ENCODE results near the gene PTCH1.

Gene PTCH1

DNA sequence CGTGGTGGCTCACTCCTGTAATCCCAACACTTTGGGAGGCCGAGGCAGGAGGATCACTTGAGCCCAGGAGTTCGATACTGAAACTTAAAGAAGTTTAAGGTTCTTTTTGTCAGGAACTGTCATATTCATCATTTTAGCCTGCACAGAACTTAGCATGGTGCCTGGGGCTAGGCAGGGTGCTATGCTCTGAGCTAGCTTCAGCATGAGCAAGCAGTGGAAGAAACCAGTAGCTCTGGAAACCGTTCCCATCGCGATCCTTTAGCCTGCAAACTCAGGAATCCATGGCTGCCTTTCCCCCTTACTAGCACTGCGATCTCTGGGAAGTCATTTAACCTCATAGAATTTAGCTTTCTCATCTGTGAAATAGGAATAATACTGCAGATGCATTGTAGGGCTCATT lies 80.4 kb downstream of the PTCH1 start:
- no peak for DNase-seq

DNA sequence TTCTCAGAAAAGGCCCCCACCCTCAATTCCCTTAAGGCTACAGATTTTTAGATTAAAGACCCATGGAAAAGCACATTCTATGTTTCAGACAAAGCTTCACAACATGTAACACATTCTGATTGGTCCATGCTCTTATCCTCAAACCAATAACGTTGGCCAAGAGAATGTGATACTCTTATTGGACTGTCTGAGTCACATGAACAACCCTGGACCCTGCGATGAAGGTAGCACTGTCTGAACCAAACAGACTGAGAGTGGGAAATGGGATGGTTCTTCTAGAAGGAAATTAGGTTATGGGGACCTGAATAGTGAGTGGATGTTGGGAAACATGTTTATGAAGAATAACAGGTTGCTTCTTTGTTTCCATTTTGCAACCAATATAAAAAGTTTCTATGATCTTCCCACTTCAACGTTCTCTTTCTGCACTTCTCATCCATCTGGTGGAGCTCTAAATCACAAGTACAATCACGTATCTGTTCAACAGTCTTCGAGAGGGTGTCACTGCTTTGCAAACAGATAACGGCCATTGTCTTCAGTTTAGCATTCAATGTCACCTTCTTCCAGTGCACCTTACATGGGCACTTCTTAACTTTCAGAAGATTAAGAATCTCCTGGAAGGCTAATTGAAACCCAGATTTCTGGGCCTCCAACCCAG lies 81.6 kb downstream of the PTCH1 start:
- no peak for DNase-seq

DNA sequence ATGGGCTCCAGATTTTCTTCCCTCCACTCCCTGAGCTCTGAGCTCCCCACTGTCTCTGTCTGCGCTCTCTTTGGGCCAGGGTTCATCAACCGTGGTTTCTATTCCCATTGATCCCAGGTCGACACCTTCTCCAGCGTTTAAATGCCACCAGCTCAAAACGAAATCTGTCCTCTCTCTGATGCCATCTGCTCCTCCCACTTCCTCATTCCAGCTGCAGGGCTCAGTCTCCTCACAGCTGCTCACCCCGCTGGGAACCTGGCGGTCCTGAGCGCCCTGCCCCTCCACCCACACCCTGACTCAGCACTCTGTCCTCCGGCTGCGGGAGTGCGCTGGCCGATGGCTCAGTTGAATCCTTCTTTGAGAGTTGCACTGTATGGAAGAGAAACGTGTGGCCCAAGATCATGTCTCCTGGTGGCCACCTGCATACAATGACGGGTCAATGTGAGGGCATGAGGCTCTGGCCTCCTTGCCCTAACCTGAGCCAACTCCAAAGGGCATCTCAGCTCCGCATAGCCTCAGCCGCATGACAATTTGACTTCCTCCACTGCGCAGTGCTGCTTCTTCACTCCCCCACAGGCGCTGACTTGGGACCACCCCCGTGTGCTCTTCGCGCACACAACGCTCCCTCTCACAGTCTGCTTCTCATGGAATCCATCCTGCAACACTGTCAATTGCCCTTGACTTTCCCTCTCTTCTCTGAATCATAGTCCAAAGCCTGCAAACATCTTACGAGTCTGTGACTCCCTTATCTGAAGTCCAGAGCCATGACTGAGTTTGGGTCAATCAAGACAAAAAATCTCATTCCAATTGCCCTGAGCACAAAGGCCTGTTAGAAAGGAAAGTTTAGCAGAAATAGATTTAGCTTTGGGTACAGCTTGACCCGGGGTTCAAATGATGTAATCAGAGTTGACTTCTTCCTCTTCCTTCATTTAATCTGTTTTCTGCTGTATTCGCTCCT lies 82.4 kb downstream of the PTCH1 start:
- DNase-seq, result no peak

DNA sequence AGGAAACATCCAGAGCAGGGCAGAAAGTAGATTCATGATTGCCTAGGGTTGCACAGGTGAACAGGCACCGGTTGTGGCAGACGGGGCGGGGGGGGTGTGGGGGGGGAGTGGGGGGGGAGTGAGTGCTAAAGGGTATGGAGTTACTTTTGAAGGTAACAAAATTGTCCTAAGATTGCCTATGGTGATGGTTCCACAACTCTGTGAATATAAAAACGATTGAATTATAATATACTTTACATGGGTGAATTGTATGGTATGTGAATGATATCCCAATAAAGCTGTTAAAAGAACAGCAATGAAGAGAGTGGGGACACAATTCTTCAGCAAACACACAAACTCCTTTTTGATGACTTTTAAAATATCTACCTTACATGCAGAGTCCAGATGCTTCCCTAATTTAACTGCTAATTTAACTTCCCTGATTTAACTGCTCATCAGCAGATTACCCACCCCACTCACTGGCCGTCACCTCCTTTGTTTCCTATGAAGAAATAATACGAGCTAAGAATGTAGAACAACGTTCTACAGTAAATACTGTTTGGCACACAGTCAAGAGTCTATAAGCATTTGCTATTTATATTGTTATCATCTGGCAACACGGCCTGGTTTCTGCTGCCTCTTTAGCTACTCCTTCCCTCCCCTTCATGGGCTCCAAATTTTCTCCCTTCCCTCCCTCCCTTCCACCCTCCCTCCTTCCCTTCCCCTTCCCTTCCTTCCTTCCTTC lies 83.5 kb downstream of the PTCH1 start:
- no peak for DNase-seq

DNA sequence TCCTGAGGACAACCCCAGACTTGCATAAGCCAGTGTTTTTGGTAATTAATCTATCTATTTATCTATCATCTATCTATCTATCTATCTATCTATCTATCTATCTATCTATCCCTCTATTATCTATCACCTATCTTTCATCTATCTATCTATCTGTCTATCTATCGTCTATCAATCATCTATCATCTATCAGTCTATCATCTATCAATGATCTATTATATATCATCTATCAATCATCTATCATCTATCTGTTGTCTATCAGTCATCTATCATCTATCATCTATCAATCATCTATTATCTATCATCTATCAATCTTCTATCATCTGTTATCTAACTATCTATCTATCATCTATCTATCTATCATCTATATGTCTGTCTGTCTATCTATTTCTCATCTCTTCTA lies 85.5 kb downstream of the PTCH1 start:
- no peak for DNase-seq

DNA sequence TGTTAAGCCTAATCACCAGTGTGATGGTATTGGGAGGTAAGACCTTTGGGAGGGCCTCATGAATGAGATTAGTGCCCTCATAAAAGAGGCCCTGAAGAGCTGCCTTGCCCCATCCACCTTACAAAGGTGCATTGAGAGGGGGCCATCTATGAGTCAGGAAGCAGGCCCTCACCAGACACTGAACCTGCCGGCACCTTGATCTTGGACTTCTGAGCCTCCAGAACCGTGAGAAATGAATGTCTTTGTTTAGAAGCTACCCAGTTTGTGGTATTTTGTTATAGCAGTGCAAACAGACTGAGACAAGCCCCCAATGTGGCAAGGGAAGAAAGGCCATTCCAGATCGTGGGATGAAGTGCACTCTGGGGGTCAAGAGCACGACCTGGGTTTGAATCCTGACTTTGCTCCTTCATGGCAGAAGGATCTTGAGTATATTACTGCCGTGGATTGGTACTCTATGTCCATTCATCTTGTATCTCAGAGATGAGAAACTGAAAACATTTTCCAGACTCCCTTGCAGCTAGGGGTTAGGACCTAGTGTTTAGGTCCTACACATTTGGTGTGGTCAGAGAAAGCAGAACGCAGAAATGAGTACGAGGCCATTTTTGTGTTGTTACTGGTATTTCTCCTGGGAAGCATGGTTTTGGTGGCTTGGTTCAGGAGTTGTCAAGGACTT lies 86.7 kb downstream of the PTCH1 start:
- no peak for DNase-seq

DNA sequence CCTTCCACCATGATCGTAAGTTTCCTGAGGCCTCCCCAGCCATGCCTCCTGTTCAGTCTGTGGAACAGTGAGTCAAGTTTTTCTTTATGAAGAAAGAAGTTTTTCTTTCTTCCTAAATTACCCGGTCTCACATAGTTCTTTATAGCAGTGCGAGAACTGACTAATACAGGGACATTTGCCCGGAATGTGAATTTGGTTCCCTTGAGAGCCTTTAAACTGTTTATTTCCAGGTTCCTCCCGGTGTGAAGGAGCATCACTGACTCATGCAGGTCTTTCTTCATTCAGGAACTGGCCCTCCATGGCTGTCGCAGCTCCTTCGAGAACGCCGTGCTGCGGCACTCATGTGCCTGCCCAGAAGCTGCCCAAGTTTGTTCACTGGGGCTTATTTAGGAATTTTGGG lies 87.7 kb downstream of the PTCH1 start:
- no peak for DNase-seq

DNA sequence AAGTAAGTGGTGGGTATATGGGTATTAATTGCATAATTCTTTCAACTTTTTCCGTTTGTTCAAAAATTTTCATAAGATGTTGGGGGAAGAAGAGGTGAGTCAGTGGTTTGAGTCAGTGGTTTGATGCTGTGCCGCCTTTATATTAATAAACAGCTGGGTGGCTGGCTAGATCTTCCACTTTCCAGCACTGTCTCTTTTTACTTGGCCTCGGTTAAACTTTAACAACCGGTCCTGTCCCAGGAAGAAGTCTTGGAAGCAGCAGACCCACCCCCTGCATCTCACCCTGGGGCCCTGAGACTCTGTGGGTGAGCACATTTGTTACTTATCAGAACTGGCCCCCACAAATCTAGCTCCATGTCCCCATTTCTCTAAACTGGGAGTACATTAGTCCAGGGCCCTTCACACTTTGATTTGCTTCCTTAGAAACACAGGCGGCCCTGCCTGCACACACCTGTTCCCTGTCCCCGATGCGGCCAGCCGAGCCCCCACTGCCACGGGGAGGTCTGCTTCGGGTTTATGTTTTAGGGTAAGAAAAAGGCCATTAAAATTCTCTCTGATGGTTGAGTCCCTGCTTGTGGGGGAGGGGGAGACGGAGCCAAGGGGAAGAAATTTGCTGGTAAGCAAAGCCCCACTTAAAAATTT lies 90.7 kb downstream of the PTCH1 start:
- DNase-seq, result no peak

DNA sequence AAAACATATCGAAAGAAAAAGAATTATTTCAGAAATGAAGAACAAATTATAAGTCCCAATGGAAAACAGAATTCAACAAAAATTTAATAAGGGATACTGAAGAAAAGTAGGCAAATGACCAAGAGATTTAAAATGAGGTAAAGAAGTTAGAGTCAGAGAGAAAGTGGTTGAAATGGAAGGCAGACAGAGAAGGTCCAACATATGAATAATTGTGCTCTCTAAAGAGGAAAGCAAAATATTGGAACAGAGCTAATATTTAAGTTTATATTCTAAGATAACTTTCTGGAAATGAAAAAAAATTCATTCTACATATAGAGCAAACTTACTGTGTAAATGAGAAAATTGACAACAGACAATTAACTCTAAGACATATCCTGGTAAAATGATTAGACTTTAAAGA lies 94.1 kb downstream of the PTCH1 start:
- no peak for DNase-seq

DNA sequence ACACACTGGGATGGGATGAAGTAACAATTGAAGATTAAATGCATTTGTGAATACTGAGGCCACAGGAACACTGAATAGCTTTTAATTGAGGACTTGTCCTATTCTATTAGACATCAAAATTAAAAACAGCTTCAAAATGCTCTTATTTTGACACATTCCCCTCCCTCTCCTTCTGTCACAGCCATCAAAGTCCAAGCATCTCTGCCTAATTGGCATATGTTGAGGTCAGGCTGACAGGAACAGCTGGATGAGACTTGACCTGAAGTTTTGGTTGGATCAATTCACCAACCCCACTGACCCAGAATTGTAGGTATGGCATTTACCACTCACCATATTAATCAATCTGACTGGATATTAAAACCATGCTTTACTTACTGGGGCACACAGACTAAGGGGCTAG lies 96.3 kb downstream of the PTCH1 start:
- no peak for DNase-seq

DNA sequence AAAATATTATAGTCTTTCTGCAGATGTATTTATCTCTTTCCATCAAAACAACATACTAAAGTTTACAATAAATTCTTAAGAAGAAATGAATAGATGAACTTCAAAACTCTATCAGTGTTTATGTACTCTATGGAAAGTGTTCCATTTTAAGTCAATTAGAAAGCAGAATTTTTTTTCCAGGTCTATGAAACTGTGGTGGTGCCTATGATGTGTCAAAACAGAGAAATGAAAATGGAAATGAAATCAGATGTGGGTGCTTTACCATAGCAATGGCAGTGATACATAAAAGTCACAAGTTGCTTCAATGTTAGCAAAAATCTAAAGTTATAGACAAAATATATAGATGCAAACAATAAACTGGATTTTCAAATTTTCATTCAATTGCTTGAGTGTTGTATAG lies 97.3 kb downstream of the PTCH1 start:
- no peak for DNase-seq

DNA sequence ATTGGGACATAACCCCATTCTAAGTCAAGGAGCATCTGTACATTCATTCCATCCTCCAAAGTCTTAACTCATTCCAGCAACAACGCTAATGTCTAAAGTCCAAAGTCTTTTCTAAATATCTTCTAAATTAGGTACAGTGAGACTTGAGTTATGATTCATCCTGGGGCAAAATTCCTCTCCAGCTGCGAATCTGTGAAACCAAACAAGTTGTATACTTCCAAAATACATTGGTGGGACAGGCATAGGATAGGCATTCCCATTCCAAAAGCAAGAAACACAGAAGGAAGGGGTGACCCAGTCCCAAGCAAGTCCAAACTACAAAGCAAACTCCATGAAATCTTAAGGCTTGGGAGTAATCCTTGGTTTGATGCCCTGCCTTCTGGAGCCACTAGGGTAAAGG lies 101.6 kb downstream of the PTCH1 start:
- no peak for DNase-seq

DNA sequence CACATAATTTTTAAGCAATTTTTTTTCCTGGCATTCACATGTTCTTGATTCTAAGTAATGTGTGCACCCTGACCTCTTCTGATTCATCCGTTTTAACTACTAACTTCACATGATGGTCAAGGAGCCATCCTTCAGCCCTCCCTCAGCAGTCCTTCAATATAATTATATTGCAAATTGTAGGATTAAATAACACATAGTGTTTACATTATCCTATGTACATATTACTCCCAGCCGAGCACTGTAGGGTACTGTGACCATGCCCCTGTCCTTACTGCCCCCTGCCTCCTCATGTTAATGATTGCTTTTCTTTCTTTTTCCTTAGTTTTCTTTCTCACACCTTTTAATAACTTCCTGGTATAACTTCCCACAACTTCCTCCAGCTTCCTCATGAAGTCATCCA lies 103.0 kb downstream of the PTCH1 start:
- no peak for DNase-seq

DNA sequence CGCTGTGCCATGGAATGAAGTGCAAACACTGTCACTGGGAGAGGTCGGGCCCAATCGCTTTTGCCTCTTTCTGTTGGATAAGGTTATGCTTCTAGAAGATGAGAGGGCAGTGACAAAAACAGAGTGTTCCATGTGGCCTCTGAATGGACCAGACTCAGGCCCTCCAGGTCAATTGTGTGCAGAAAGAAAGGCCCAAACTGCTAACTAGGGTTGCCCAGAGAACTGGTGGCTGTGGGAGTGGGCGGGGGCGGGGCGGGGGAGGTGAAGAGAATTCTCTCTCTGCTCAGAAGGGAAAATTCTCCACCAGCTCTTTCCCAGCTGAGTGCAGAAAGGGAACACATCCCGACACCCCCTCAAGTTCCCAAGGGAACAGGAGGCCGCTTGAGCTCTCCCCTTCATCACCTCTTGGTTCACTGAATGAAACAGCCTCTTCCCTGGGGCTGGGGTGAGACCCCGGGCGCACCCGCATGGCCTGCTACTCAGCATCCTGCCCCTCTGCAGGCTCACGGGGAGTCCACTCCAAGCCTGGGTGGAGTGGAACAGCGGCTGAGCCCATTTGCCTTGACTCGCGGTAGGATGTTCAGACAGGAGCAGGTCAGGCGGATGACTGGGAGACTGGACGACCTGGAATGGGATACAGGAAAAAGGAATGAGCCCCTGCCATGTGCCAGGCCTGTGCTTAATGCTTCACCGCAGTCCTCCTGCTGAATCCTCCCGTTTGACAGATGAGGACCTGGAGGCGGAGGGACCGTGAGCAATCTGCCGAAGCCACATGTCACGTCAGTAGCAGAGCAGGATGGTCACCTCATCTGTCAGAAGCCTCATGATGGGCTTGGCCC lies 105.5 kb downstream of the PTCH1 start:
- DNase-seq, result no peak

DNA sequence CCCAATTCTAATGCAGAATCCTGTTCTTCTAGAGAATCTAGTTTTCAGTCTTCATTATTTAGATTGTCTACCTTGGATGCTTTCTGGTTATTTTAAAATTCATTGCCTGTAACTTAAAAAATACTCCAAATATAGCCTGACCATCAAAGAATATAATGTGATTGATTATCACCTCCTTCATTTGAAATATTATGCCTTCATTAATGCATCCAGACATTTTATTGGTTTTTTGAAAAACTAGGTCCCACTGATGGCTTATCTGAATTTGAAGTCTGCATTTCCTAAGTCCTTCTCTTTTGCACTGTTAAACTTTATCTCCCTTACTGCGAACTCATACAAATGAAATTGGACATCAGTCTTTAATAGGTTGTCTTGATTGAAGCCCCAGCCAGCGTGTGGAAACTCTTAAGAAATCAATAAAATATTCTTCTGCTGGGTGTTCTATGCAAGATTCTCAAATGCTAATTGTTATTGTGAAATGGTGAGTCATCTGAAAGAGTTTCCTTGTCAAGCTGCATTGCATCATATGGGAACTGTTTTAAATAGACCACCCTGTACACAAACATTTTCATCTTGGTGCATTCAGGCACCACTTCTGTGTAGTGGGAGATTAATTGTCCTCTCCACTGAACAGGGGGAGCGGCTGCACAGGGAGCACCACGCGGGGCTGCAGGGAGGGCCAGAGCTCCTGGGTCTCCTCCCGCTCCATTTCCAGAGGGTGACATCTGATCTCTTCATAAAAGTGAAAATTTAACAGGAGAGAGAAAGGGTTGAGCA lies 106.9 kb downstream of the PTCH1 start:
- DNase-seq, result no peak

DNA sequence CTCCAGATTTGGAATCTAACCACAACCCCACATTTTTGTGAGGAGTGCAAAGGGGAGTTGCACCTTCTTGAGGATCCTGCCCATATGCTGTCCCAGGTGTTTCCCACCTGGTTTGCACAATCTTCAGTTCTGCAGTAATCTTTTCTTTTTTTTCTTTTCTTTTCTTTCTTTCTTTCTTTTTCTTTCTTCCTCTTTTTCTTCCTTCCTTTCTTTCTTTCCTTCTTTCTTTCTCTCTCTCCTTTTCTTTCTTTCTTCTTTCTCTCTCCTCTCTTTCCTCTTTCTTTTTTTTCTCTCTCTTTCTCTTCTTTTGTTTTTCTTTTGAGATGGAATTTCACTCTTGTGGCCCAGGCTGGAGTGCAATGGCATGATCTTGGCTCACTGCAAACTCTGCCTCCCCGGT lies 109.2 kb downstream of the PTCH1 start:
- DNase-seq, result no peak

DNA sequence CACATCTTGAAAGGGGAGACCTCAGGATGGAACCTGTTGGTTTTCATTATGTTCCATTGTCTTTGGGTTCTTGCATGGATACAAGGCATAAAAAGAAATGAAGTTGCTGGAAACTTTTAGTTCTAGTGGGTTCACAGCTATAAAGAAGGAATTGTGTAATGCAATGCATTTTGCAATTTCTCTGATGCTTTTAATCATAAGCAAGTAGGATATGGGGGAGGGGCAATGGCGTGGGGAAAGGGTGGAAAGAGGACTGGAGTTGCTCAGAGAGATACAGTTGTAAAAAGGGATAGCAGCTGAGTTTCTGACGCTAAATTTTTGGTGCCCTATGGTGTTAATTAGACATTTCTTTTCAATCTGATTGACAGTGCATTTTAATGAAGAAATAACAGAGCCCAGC lies 110.7 kb downstream of the PTCH1 start:
- no peak for DNase-seq

DNA sequence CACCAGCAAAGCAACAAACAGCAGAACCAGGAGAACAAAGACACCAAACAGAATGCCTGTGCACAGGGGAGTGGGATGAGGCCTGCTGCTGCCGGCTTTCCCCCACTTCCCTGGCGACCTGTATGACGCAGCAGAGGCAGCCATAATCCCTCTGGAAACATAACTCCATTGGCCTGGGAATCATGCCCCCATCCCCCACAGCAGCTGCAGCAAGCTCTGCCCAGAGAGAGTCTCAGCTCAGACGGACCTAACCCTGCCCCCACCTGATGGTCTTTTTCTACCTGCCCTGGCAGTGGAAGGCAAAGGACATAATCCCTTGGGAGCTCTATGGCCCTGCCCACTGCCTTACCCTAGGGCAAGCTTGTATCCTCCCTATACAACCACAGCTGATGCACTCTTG lies 117.5 kb downstream of the PTCH1 start:
- DNase-seq, result no peak

Measured in NK-92 treated with Interleukin-12 subunit alpha and Interleukin-12 subunit beta, amount 100 ng/mL, for 24 hours (cell line).